Hepatocyte (in vitro differentiated cells): Measurements from ENCODE around the gene DAAM2. TPM values are rescaled to one million over a fixed set of nuclear protein-coding genes. Genes with fewer than 3 reads are reported as not detected.

Source experiments
- DNase-seq: peaks from one replicate; pipeline ENCODE4 v3.0.0-alpha.2; 2016; ENCODE audit warnings: low spot score
- H2AFZ ChIP-seq: fragments of 200-600 bp; sonication (generic); 2 replicates; pipeline ENCODE4 v1.6.0; 2016; ENCODE audit warnings: antibody characterized with exemption, mild to moderate bottlenecking
- H3K27ac ChIP-seq: fragments of 200-600 bp; sonication (generic); 2 replicates; pipeline ENCODE4 v1.5.1; 2016; ENCODE audit warnings: mild to moderate bottlenecking
- H3K27me3 ChIP-seq: fragments of 200-600 bp; sonication (generic); 2 replicates; pipeline ENCODE4 v1.6.1; 2016
- H3K36me3 ChIP-seq: fragments of 200-600 bp; sonication (generic); replicated peaks from 2 replicates; pipeline ENCODE4 v1.5.1; 2016; ENCODE audit warnings: low read depth; ENCODE audit not compliant: insufficient read depth
- H3K4me1 ChIP-seq: fragments of 200-600 bp; sonication (generic); 2 replicates; pipeline ENCODE4 v1.5.1; 2016; ENCODE audit warnings: mild to moderate bottlenecking, moderate library complexity; ENCODE audit not compliant: insufficient read depth
- H3K4me2 ChIP-seq: fragments of 200-600 bp; sonication (generic); 2 replicates; pipeline ENCODE4 v1.6.0; 2016
- H3K4me3 ChIP-seq: fragments of 200-600 bp; sonication (generic); 2 replicates; pipeline ENCODE4 v1.5.1; 2016; ENCODE audit warnings: mild to moderate bottlenecking
- H3K79me2 ChIP-seq: fragments of 200-600 bp; sonication (generic); 2 replicates; pipeline ENCODE4 v1.6.0; 2017; ENCODE audit warnings: mild to moderate bottlenecking
- H3K9me2 ChIP-seq: fragments of 200-600 bp; sonication (generic); replicated peaks from 2 replicates; pipeline ENCODE4 v1.6.0; 2017; ENCODE audit warnings: mild to moderate bottlenecking; ENCODE audit not compliant: insufficient read depth
- H3K9me3 ChIP-seq: fragments of 200-600 bp; sonication (generic); 2 replicates; pipeline ENCODE4 v1.5.1; 2016; ENCODE audit warnings: low read depth, mild to moderate bottlenecking
- H4K20me1 ChIP-seq: fragments of 200-600 bp; sonication (generic); 2 replicates; pipeline ENCODE4 v1.6.0; 2016; ENCODE audit warnings: mild to moderate bottlenecking; ENCODE audit not compliant: insufficient read depth, poor library complexity, severe bottlenecking
- CTCF ChIP-seq: fragments of 200-600 bp; sonication (generic); IDR thresholded peaks from 2 replicates; pipeline ENCODE4 v1.5.1; 2016; ENCODE audit warnings: antibody characterized with exemption, mild to moderate bottlenecking; ENCODE audit not compliant: poor library complexity
- EZH2 ChIP-seq: fragments of 200-600 bp; sonication (generic); IDR thresholded peaks from 2 replicates; pipeline ENCODE4 v1.6.1; 2016; ENCODE audit warnings: antibody characterized with exemption, mild to moderate bottlenecking, borderline replicate concordance
- EZH2phosphoT487 ChIP-seq: fragments of 200-600 bp; sonication (generic); IDR thresholded peaks from one replicate; pipeline ENCODE4 v1.6.1; 2018; ENCODE audit warnings: antibody characterized with exemption, mild to moderate bottlenecking, low read depth, moderate library complexity; ENCODE audit not compliant: unreplicated experiment, severe bottlenecking
- WGBS: methylation state at CpG from one replicate; pipeline ENCODE4 v1.1.6; 2016; ENCODE audit warnings: low lambda C conversion rate; ENCODE audit errors: missing lambda C conversion rate; 5-methylcytosine and 5-hydroxymethylcytosine counted together
- polyA plus RNA-seq: library from polyadenylated mRNA; unstranded; fragments of >200 nt; fragmentation: Nextera tagmentation; extraction: Ambion mirVana; gene quantifications from 2 replicates; pipeline ENCODE4 v1.2.1, GENCODE V29; 2016
- total RNA-seq: library from RNA; depleted of rRNA; stranded (reverse); fragments of >200 nt; gene quantifications from 2 replicates; pipeline ENCODE4 v1.2.3, GENCODE V29; 2014

The DAAM2 gene
- total and polyA plus RNA-seq, 2 experiments from 2014 or later = 11.7 to 15.1 TPM

GRCh38 chr6:39808964-39809363, 16.8 kb downstream of the DAAM2 start:
- Histone ChIP-seq H3K4me2 (no peak overlapping the region), H3K36me3 (no peaks in the 10 kb centered on the region), H4K20me1 (no peaks in the 10 kb centered on the region), H3K9me3 (no peaks in the 10 kb centered on the region), H3K4me3 (no peak overlapping the region), H3K27ac (no peak overlapping the region), H3K79me2 (peaks cover 13% of the 10 kb centered on the region), H3K4me1 (peaks cover 15% of the 10 kb centered on the region), H3K9me2 (no peaks in the 10 kb centered on the region), H3K27me3 (no peaks in the 10 kb centered on the region), H2AFZ (no peak overlapping the region)
- WGBS = 64% methylated on average over 5 of the region's 5 CpGs
- no peak for DNase-seq
- TF ChIP-seq EZH2 = no peak
- TF ChIP-seq EZH2phosphoT487 = no peak
- TF ChIP-seq CTCF = no peak

- Histone ChIP-seq H3K79me2 (peaks cover 13% of the 10 kb centered on the region), H3K9me2 (no peaks in the 10 kb centered on the region), H4K20me1 (no peaks in the 10 kb centered on the region), H3K4me1 (peaks cover 9% of the 10 kb centered on the region), H2AFZ (no peak overlapping the region), H3K9me3 (no peaks in the 10 kb centered on the region), H3K27me3 (no peaks in the 10 kb centered on the region), H3K27ac (peak overlapping the region; percentile 82), H3K4me3 (no peak overlapping the region), H3K36me3 (no peaks in the 10 kb centered on the region), H3K4me2 (no peak overlapping the region)
- DNase-seq = no peak
- TF ChIP-seq EZH2phosphoT487 (no peak), CTCF (no peak), EZH2 (no peak)
- 61% methylated on average over 3 of the region's 3 CpGs for WGBS
Measured at GRCh38 chr6:39811835-39812345, 19.7 kb downstream of the DAAM2 start.

GRCh38 chr6:39812496-39812852, 20.3 kb downstream of the DAAM2 start:
- whole genome bisulfite sequencing = 91% methylated on average over 2 of the region's 2 CpGs
- Histone ChIP-seq H3K79me2 (peaks cover 13% of the 10 kb centered on the region), H3K36me3 (no peaks in the 10 kb centered on the region), H3K4me3 (no peak overlapping the region), H3K27ac (peak overlapping the region; percentile 82), H3K9me3 (no peaks in the 10 kb centered on the region), H4K20me1 (no peaks in the 10 kb centered on the region), H3K4me2 (no peak overlapping the region), H3K9me2 (no peaks in the 10 kb centered on the region), H2AFZ (no peak overlapping the region), H3K4me1 (peaks cover 9% of the 10 kb centered on the region), H3K27me3 (no peaks in the 10 kb centered on the region)
- DNase-seq = no peak
- TF ChIP-seq EZH2 = no peak
- TF ChIP-seq EZH2phosphoT487 = no peak
- TF ChIP-seq CTCF = no peak
